Nephron progenitor cell (in vitro differentiated cells): Measurements from ENCODE around the gene RWDD1.

Source experiments
- DNase-seq: peaks from one replicate; pipeline ENCODE4 v3.0.0; 2021
- H3K27ac Mint-ChIP-seq: 2 replicates; pipeline ENCODE4 v1.8.0; 2021; ENCODE audit warnings: mild to moderate bottlenecking, moderate library complexity, mixed read lengths
- H3K27me3 Mint-ChIP-seq: 2 replicates; pipeline ENCODE4 v1.8.0; 2021; ENCODE audit warnings: mild to moderate bottlenecking, low read depth, mixed read lengths; ENCODE audit not compliant: poor library complexity
- H3K36me3 Mint-ChIP-seq: 2 replicates; pipeline ENCODE4 v1.8.0; 2021; ENCODE audit warnings: low read depth, mixed read lengths
- H3K4me1 Mint-ChIP-seq: 2 replicates; pipeline ENCODE4 v1.8.0; 2021; ENCODE audit warnings: mixed read lengths
- H3K4me3 Mint-ChIP-seq: 2 replicates; pipeline ENCODE4 v1.8.0; 2021; ENCODE audit warnings: mild to moderate bottlenecking, moderate library complexity, mixed read lengths
- H3K9me3 Mint-ChIP-seq: 2 replicates; pipeline ENCODE4 v1.8.0; 2021; ENCODE audit warnings: mild to moderate bottlenecking, moderate library complexity, mixed read lengths
- CTCF ChIP-seq: fragments of 200-600 bp; sonication (generic); IDR thresholded peaks from 2 replicates; pipeline ENCODE4 v1.5.0; 2021; ENCODE audit warnings: antibody characterized with exemption

RWDD1 gene, protein sequence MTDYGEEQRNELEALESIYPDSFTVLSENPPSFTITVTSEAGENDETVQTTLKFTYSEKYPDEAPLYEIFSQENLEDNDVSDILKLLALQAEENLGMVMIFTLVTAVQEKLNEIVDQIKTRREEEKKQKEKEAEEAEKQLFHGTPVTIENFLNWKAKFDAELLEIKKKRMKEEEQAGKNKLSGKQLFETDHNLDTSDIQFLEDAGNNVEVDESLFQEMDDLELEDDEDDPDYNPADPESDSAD

DNA sequence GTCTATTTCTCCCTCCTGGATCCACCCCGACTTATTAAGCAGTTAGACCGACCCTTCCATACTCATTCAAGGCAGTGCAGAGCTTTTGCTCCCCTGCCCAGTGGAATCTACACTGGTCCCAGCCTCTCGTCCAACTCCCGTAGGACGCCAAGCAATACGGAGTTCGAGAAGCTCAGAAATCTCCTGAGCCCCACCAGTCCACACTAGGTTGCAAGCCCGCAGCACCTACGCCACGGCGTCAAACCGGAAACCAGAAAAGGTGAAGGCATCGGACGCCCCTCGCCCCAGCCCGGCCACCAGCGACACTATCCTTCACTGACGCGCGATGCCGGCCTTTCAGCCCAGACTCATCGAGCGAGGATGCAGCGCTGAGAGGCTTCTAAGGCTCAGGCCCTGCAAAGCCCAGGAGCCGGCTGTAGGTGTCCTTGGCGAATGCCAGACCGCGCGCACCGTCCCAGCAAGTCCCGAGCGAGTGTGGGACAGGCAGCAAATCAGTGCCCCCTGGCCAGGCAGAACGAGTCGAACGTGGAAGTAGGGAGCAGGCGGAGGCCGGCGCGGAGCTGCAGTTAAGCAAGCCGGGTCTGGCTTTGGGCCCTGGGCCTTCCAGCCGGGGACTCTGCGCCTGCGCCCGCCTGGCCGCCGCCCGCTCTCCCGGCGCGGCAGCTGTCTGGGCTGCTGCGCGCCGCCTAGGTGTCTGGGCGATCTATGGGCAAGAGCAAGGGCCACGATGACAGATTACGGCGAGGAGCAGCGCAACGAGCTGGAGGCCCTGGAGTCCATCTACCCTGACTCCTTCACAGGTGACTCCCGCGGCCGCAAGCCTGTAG lies at the start of gene RWDD1:
Gene RWDD1, plus strand, starts transcription at position 649 of the 827 bp plus-strand sequence. Its CDS starts 79 bp downstream, at position 728.
- H3K27me3 Mint-ChIP-seq = peaks cover 15% of the 10 kb centered on the region
- peaks cover 38% of the 10 kb centered on the region for H3K4me1 Mint-ChIP-seq
- peak; percentile 96 for DNase-seq
- H3K36me3 Mint-ChIP-seq = peaks cover 5% of the 10 kb centered on the region
- H3K4me3 Mint-ChIP-seq = peak within 1 kb of the TSS; percentile 100
- peak within 1 kb of the TSS; percentile 100 for H3K27ac Mint-ChIP-seq
- H3K9me3 Mint-ChIP-seq = no peaks in the 10 kb centered on the region
- TF ChIP-seq CTCF = no peak

- H3K27ac Mint-ChIP-seq = no peak overlapping the region
- no peaks in the 10 kb centered on the region for H3K9me3 Mint-ChIP-seq
- no peaks in the 10 kb centered on the region for H3K36me3 Mint-ChIP-seq
- peaks cover 3% of the 10 kb centered on the region for H3K27me3 Mint-ChIP-seq
- no peak for DNase-seq
- no peak overlapping the region for H3K4me3 Mint-ChIP-seq
- H3K4me1 Mint-ChIP-seq = peaks cover 18% of the 10 kb centered on the region
- TF ChIP-seq CTCF = no peak
Observed at GRCh38 chr6:116522896-116523295, 48.4 kb upstream of the RWDD1 start.

DNA sequence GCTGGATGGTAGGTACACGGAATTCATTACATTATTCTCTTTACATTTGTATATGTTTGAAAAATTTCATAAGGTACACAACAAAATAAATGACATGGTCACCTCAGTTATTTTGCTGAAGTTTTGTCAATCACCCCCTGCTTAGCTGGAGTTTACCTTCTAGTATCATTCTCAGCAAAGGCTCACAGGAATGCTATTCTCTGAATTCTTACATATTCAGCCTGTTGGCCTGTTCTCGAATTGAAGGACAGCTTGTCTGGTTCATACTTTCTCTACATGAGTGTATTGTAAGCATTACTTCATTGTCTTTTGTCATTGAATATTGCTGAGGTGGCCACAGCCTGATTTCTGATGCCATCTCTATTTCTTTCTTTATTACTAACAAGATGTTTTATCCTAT lies 47.1 kb upstream of the RWDD1 start:
- no peaks in the 10 kb centered on the region for H3K36me3 Mint-ChIP-seq
- no peaks in the 10 kb centered on the region for H3K9me3 Mint-ChIP-seq
- H3K4me1 Mint-ChIP-seq = peaks cover 12% of the 10 kb centered on the region
- no peak overlapping the region for H3K27ac Mint-ChIP-seq
- H3K27me3 Mint-ChIP-seq = no peaks in the 10 kb centered on the region
- H3K4me3 Mint-ChIP-seq = no peak overlapping the region
- no peak for TF ChIP-seq CTCF
- DNase-seq = no peak

DNA sequence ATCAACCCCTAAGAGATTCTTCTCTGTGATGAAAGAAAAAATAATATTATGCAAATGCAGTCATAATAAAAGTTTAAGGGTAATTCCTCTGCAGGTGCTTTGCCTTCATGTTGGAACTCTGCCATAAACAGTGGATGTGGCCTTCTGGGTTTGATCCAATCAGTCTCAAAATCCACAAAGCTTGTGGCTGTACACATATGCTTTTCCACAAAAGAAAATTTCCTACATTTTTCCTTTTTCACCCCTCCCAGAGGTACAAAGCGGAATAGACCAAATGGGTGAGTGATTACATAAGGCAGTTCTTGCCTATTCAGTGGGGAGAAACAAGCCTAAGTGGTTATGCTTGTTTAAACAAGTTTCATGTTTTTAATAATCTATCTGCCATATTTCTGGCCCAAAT lies 43.2 kb upstream of the RWDD1 start:
- H3K27me3 Mint-ChIP-seq = no peaks in the 10 kb centered on the region

DNA sequence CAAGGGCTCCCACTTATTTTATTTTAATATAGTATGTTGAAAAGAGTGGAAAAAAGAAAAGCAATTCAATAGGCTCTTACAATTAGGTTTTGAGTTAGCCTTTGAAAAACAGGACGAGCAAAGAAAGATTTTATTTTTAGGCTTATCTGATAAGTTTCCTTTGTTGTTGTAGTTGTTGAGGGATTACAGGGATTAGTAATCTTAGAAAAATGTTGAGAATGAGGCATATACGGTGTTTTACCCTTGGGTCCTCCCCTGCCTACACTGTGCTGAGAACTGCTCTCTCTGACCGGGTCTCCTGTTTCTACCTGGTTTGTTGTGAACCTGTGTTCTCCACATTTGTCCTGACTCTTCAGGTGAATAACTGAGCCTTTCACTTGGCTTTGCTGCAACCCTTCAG lies 42.5 kb upstream of the RWDD1 start:
- DNase-seq = no peak
- H3K27me3 Mint-ChIP-seq = no peaks in the 10 kb centered on the region
- TF ChIP-seq CTCF = no peak
- no peaks in the 10 kb centered on the region for H3K9me3 Mint-ChIP-seq
- no peak overlapping the region for H3K4me3 Mint-ChIP-seq
- no peak overlapping the region for H3K27ac Mint-ChIP-seq
- peaks cover 45% of the 10 kb centered on the region for H3K4me1 Mint-ChIP-seq
- H3K36me3 Mint-ChIP-seq = no peaks in the 10 kb centered on the region

More for the DNA sequence above, 43.2 kb upstream of the RWDD1 start:
- H3K27ac Mint-ChIP-seq = no peak overlapping the region
- TF ChIP-seq CTCF = no peak
- DNase-seq = no peak
- H3K36me3 Mint-ChIP-seq = no peaks in the 10 kb centered on the region
- no peak overlapping the region for H3K4me3 Mint-ChIP-seq
- H3K9me3 Mint-ChIP-seq = no peaks in the 10 kb centered on the region
- H3K4me1 Mint-ChIP-seq = peaks cover 38% of the 10 kb centered on the region
